OCI-LY3 (cell line): ENCODE results near the gene CDH8.

Experiments used
- H2AFZ ChIP-seq: fragments of 200-600, 300-600 bp; shearing (Covaris generic); 2 replicates; pipeline ENCODE4 v1.6.0; 2014; ENCODE audit warnings: antibody characterized with exemption, low read depth, low read length
- H3K27ac ChIP-seq: fragments of 200-600, 300-600 bp; sonication (generic); 2 replicates; pipeline ENCODE4 v1.5.1; 2014; ENCODE audit warnings: mild to moderate bottlenecking, low read length, moderate library complexity, mixed read lengths
- H3K27me3 ChIP-seq: fragments of 200-600, 300-600 bp; sonication (generic); 2 replicates; pipeline ENCODE4 v1.6.1; 2014; ENCODE audit warnings: low read depth, low read length, mixed read lengths
- H3K36me3 ChIP-seq: fragments of 200-600, 300-600 bp; sonication (generic); replicated peaks from 2 replicates; pipeline ENCODE3; 2014; ENCODE audit warnings: low read depth, low read length, mixed read lengths
- H3K4me1 ChIP-seq: fragments of 300-600, 200-600 bp; sonication (generic); 2 replicates; pipeline ENCODE4 v1.6.1; 2014; ENCODE audit warnings: low read length, mixed read lengths
- H3K4me2 ChIP-seq: fragments of 200-600, 300-600 bp; sonication (generic); 2 replicates; pipeline ENCODE4 v1.6.1; 2014; ENCODE audit warnings: low read length, mixed read lengths
- H3K4me3 ChIP-seq: fragments of 300-600, 200-600 bp; sonication (generic); 2 replicates; pipeline ENCODE4 v1.5.1; 2014; ENCODE audit warnings: antibody characterized with exemption, mild to moderate bottlenecking, low read length, moderate library complexity
- H3K79me2 ChIP-seq: fragments of 300-600, 200-600 bp; shearing (Covaris generic); 2 replicates; pipeline ENCODE4 v1.6.1; 2014; ENCODE audit warnings: mild to moderate bottlenecking, low read length, mixed read lengths
- H3K9ac ChIP-seq: fragments of 300-600, 200-600 bp; shearing (Covaris generic); 2 replicates; pipeline ENCODE4 v1.6.0; 2014; ENCODE audit warnings: mild to moderate bottlenecking, low read length, moderate library complexity
- H3K9me3 ChIP-seq: fragments of 200-600, 300-600 bp; shearing (Covaris generic); 2 replicates; pipeline ENCODE4 v1.6.1; 2014; ENCODE audit warnings: low read length, mixed read lengths; ENCODE audit not compliant: insufficient read depth
- H4K20me1 ChIP-seq: fragments of 200-600, 300-600 bp; sonication (generic); 2 replicates; pipeline ENCODE4 v1.6.1; 2016; ENCODE audit warnings: low read length, mixed read lengths; ENCODE audit not compliant: insufficient read depth
- EZH2phosphoT487 ChIP-seq: fragments of 200-600 bp; shearing (Covaris generic); IDR thresholded peaks from 2 replicates; pipeline ENCODE4 v1.6.1; 2018; ENCODE audit warnings: antibody characterized with exemption, mixed run types, low read depth
- TF ChIP-seq, protein P1 (sequence below): fragments of 200-600, 300-600 bp; sonication (generic); IDR thresholded peaks from 2 replicates; pipeline ENCODE4 v1.5.1; 2014; ENCODE audit warnings: antibody characterized with exemption, low read length, low read depth

The CDH8 gene

DNA sequence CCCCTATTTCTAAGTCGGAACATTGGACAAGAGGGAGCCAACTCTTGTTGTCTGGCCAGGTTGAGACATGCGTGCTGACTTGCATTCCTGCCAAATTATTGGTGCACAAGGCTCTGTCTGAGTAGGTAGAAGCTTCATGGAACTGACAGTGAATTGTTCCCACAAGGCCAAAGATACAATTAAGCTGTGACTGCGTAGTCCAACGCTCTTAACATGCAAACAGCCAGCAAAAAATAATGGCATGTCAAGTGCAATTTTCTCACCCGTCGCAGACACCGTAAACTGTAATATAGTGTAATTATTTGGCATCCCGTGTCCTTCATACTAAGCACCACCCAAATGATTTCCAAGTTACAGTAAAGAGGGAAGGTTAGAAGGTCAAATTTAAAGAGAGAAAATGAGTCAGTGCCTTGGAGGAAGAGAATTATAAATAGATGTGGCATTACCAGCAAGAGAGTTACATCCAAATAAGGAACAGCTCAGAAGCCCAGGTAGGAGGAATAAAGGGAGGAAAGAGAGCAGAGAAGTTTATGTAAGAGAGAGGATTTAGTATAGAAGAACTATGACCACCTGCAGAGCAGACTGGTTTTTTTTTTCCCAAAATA, 21.8 kb downstream of the CDH8 start:
- no peak overlapping the region for H2AFZ ChIP-seq
- no peak overlapping the region for H3K27ac ChIP-seq
- H3K9ac ChIP-seq = no peak overlapping the region
- H3K9me3 ChIP-seq = no peaks in the 10 kb centered on the region
- peaks cover 4% of the 10 kb centered on the region; the same call in 1 of the 2 replicates for H3K27me3 ChIP-seq
- no peaks in the 10 kb centered on the region for H3K79me2 ChIP-seq
- H3K4me2 ChIP-seq = no peak overlapping the region
- no peak for TF ChIP-seq EZH2phosphoT487
- TF ChIP-seq, protein P1, sequence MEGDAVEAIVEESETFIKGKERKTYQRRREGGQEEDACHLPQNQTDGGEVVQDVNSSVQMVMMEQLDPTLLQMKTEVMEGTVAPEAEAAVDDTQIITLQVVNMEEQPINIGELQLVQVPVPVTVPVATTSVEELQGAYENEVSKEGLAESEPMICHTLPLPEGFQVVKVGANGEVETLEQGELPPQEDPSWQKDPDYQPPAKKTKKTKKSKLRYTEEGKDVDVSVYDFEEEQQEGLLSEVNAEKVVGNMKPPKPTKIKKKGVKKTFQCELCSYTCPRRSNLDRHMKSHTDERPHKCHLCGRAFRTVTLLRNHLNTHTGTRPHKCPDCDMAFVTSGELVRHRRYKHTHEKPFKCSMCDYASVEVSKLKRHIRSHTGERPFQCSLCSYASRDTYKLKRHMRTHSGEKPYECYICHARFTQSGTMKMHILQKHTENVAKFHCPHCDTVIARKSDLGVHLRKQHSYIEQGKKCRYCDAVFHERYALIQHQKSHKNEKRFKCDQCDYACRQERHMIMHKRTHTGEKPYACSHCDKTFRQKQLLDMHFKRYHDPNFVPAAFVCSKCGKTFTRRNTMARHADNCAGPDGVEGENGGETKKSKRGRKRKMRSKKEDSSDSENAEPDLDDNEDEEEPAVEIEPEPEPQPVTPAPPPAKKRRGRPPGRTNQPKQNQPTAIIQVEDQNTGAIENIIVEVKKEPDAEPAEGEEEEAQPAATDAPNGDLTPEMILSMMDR = no peak
- no peaks in the 10 kb centered on the region for H3K36me3 ChIP-seq
- no peaks in the 10 kb centered on the region for H4K20me1 ChIP-seq
- no peak overlapping the region for H3K4me3 ChIP-seq
- H3K4me1 ChIP-seq = peaks cover 8% of the 10 kb centered on the region

DNA sequence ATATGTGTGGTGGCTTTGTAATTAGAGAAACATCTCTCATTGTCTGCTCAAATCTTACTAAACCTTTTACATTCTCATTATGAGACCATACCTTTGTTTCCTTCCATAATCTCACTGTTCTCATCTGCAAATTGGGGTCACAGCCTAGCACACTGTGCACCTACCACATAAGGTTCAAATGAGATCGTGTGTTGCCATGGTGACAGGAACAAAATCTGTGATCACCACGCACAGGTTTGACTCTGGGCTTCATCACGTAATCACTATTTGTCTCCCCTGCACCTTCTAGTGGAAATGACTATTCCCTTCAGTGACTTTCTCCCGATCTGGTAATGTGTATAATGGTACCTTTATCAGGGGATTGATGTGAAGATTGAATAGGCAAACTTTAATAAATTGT, 26.1 kb downstream of the CDH8 start:
- Histone ChIP-seq H3K9me3 (no peaks in the 10 kb centered on the region), H3K4me2 (no peak overlapping the region), H3K36me3 (no peaks in the 10 kb centered on the region), H3K79me2 (no peaks in the 10 kb centered on the region), H3K27ac (no peak overlapping the region), H3K4me3 (no peak overlapping the region), H3K27me3 (peaks cover 4% of the 10 kb centered on the region; the same call in 1 of the 2 replicates), H2AFZ (no peak overlapping the region), H3K4me1 (peaks cover 8% of the 10 kb centered on the region), H4K20me1 (no peaks in the 10 kb centered on the region), H3K9ac (no peak overlapping the region)
- TF ChIP-seq, protein P1 = no peak
- no peak for TF ChIP-seq EZH2phosphoT487

GRCh38 chr16:61998460-61998859, 37.8 kb downstream of the CDH8 start:
- no peak overlapping the region for H3K4me3 ChIP-seq
- no peak overlapping the region for H3K4me2 ChIP-seq
- TF ChIP-seq EZH2phosphoT487 = no peak
- TF ChIP-seq, protein P1 = no peak
- no peaks in the 10 kb centered on the region for H3K4me1 ChIP-seq
- H2AFZ ChIP-seq = no peak overlapping the region
- H3K9me3 ChIP-seq = no peaks in the 10 kb centered on the region
- H3K27ac ChIP-seq = no peak overlapping the region
- H3K9ac ChIP-seq = no peak overlapping the region
- H3K79me2 ChIP-seq = no peaks in the 10 kb centered on the region
- no peaks in the 10 kb centered on the region for H3K27me3 ChIP-seq
- H4K20me1 ChIP-seq = no peaks in the 10 kb centered on the region
- H3K36me3 ChIP-seq = no peaks in the 10 kb centered on the region

GRCh38 chr16:61993108-61993507, 43.1 kb downstream of the CDH8 start:
- Histone ChIP-seq H2AFZ (no peak overlapping the region), H3K27me3 (no peaks in the 10 kb centered on the region), H3K9me3 (no peaks in the 10 kb centered on the region), H3K9ac (no peak overlapping the region), H3K4me1 (peaks cover 4% of the 10 kb centered on the region; the same call in 1 of the 2 replicates), H3K4me3 (no peak overlapping the region), H3K79me2 (no peaks in the 10 kb centered on the region), H3K36me3 (no peaks in the 10 kb centered on the region), H4K20me1 (no peaks in the 10 kb centered on the region), H3K4me2 (no peak overlapping the region), H3K27ac (no peak overlapping the region)
- TF ChIP-seq, protein P1 = no peak
- no peak for TF ChIP-seq EZH2phosphoT487
